Upper lobe of left lung (tissue), 4 donors: ENCODE measurements around the gene PNPLA2.

Experiments
- EP300 ChIP-seq, 4 donors: sonication (generic); formaldehyde crosslinking; IDR thresholded peaks; one replicate each; pipeline ENCODE4 v1.5.1; 2017; ENCODE audit warnings: antibody characterized with exemption in 4 of 4, control low read depth in 2 of 4
- POLR2A ChIP-seq, 4 donors: fragments of 450-650 bp; IDR thresholded peaks; one replicate each; pipeline ENCODE4 v1.5.1; 2016 to 2017; ENCODE audit warnings: antibody characterized with exemption in 4 of 4, mild to moderate bottlenecking in 2 of 4
- TF ChIP-seq, protein P1 (sequence below), 6 experiments: fragments of 450-650 bp in 4 of 6; fragments of 200-600 bp in 2 of 6; sonication (generic) in 2 of 6; IDR thresholded peaks; one replicate each; pipeline ENCODE4 v1.5.1; 2016 to 2019; ENCODE audit warnings: antibody characterized with exemption in 6 of 6

DNA sequence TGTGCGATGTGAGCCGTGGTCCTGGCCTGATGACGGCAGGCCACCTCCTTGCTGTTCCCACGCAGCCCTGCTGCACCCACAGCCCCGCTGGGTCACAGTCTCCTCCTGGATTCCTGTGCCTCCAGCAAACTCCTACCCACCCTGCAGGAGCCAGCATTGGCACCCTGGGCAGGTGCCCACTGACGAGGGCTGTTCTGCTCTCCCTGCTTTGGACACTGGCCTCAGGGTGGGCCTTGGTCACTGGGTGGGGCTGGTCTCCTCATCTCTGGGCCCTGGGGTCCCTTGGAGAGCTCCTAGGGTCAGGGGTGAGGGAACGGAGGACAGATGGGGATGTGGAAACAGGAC lies 36.6 kb downstream of the PNPLA2 start:
- no peak for TF ChIP-seq POLR2A (IDR thresholded peaks at IDR 0.05)
- TF ChIP-seq, protein P1, sequence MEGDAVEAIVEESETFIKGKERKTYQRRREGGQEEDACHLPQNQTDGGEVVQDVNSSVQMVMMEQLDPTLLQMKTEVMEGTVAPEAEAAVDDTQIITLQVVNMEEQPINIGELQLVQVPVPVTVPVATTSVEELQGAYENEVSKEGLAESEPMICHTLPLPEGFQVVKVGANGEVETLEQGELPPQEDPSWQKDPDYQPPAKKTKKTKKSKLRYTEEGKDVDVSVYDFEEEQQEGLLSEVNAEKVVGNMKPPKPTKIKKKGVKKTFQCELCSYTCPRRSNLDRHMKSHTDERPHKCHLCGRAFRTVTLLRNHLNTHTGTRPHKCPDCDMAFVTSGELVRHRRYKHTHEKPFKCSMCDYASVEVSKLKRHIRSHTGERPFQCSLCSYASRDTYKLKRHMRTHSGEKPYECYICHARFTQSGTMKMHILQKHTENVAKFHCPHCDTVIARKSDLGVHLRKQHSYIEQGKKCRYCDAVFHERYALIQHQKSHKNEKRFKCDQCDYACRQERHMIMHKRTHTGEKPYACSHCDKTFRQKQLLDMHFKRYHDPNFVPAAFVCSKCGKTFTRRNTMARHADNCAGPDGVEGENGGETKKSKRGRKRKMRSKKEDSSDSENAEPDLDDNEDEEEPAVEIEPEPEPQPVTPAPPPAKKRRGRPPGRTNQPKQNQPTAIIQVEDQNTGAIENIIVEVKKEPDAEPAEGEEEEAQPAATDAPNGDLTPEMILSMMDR (IDR thresholded peaks at IDR 0.05): no peak
- no peak for TF ChIP-seq EP300 (IDR thresholded peaks at IDR 0.05)
